Measurements from ENCODE around the gene LINC01488. TPM values are rescaled to one million over a fixed set of nuclear protein-coding genes. Genes with fewer than 3 reads are reported as not detected.

The LINC01488 gene
- total and polyA plus RNA-seq, 2 of the 13 experiments (the other 11 are each of a cell fraction or from before 2014, with no cell fraction given): 0.26 to 0.58 TPM

GRCh38 chr11:69542314-69543168, 61.1 kb downstream of the LINC01488 start (continued):
- no peak for TF ChIP-seq PAXIP1 (CRISPR knock-in tag; conservative IDR thresholded peaks at IDR 0.05)
- no peak for TF ChIP-seq ZEB1 (IDR thresholded peaks at IDR 0.05; ENCODE audit: insufficient replicate concordance, low read depth)
- no peak for TF ChIP-seq PAX8 (CRISPR knock-in tag; IDR thresholded peaks at IDR 0.05; ENCODE audit: borderline replicate concordance)
- no peak for TF ChIP-seq ONECUT2 (CRISPR knock-in tag; IDR thresholded peaks at IDR 0.05)

Other genes starting within 250 kb of the LINC01488 start
- gene MYEOV, start 187.5 kb upstream of the LINC01488 start, total RNA-seq (2016; rRNA removed; fragmentation: Illumina TruSeq; extraction: Trizol): 0.17 and 0.33 TPM in 2 replicates
- gene MYEOV, start 187.5 kb upstream of the LINC01488 start, polyA plus RNA-seq (2011; rRNA removed): 1.6 and 1.8 TPM in 2 replicates
- 107 and 117 TPM in 2 replicates for gene CCND1, start 159.5 kb downstream of the LINC01488 start, total RNA-seq (2016; rRNA removed; fragmentation: Illumina TruSeq; extraction: Trizol)
- gene CCND1, start 159.5 kb downstream of the LINC01488 start, polyA plus RNA-seq (2011; rRNA removed): 126 and 136 TPM in 2 replicates
- 11.3 and 15.0 TPM in 2 replicates for gene LTO1, start 193.7 kb downstream of the LINC01488 start, total RNA-seq (2016; rRNA removed; fragmentation: Illumina TruSeq; extraction: Trizol)
- gene LTO1, start 193.7 kb downstream of the LINC01488 start, polyA plus RNA-seq (2011; rRNA removed): 11.8 and 13.8 TPM in 2 replicates
- not detected in 2 replicates for gene FGF19, start 222.4 kb downstream of the LINC01488 start, total RNA-seq (2016; rRNA removed; fragmentation: Illumina TruSeq; extraction: Trizol)
- 0.07 and 0.16 TPM in 2 replicates for gene FGF19, start 222.4 kb downstream of the LINC01488 start, polyA plus RNA-seq (2011; rRNA removed)